Measurements from ENCODE around the gene KLHDC4. TPM values are rescaled to one million over a fixed set of nuclear protein-coding genes. Genes with fewer than 3 reads are reported as not detected.

Gene KLHDC4
- total and polyA plus RNA-seq, 8 donors = 25.5 to 119 (median 43.5) TPM

- H3K4me1 ChIP-seq = no peaks in the 10 kb centered on the region
- H3K9me3 ChIP-seq = no peaks in the 10 kb centered on the region
- DNase-seq = no peak
- H3K36me3 ChIP-seq = no peaks in the 10 kb centered on the region
- H3K4me3 ChIP-seq = no peak overlapping the region
- TF ChIP-seq CTCF (IDR thresholded peaks at IDR 0.05) (no peak), EP300 (IDR thresholded peaks at IDR 0.05) (no peak), POLR2AphosphoS5 (IDR thresholded peaks at IDR 0.05) (no peak), POLR2A (IDR thresholded peaks at IDR 0.05) (no peak)
- 80 to 89% (median 86%) methylated on average over 17 to 20 of the region's 20 CpGs for WGBS, 5 donors
- H3K27ac ChIP-seq = no peak overlapping the region
- intact Hi-C loops (cut with DNase I; ENCODE audit: low total_unique reads) = no loop called here
- peaks cover 0 to 31% (median 0%) of the 10 kb centered on the region in 3 donors for H3K27me3 ChIP-seq
Observed at GRCh38 chr16:87671715-87672270, 94.0 kb downstream of the KLHDC4 start.

GRCh38 chr16:87671221-87671620, 94.6 kb downstream of the KLHDC4 start:
- H3K27me3 ChIP-seq = peaks cover 0 to 36% (median 0%) of the 10 kb centered on the region in 3 donors
- H3K27ac ChIP-seq = no peak overlapping the region
- intact Hi-C loops (cut with DNase I; ENCODE audit: low total_unique reads) = no loop called here
- no peaks in the 10 kb centered on the region for H3K36me3 ChIP-seq
- no peaks in the 10 kb centered on the region for H3K9me3 ChIP-seq
- whole genome bisulfite sequencing, 5 donors = 77 to 88% (median 79%) methylated on average over 4 to 13 of the region's 13 CpGs
- H3K4me3 ChIP-seq = no peak overlapping the region
- no peaks in the 10 kb centered on the region for H3K4me1 ChIP-seq
- TF ChIP-seq POLR2AphosphoS5 (IDR thresholded peaks at IDR 0.05) (no peak), CTCF (IDR thresholded peaks at IDR 0.05) (no peak), POLR2A (IDR thresholded peaks at IDR 0.05) (no peak), EP300 (IDR thresholded peaks at IDR 0.05) (no peak)
- no peak for DNase-seq

DNA sequence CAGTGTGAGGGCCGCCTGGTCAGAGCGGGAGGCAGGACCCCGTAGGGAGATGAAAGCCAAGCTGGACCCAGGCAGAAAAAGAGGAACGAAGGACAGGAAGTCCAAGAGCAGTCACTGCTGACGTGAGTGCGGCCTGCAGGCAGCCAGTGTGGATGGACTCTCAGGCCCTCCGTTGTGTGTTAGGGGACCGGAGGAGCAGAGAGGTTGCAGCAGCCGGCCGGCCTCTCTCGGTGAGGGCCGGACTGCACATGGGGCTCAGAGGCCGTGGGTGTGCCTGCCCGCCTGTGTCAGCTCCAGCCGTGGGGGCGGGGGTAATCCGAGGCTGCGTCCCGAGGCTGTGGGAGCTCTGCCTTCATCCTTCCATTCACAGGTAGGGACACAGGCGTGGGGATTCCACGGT, 96.1 kb downstream of the KLHDC4 start:
- H3K4me1 ChIP-seq = no peaks in the 10 kb centered on the region
- 57 to 79% (median 76%) methylated on average over 6 to 21 of the region's 21 CpGs for WGBS, 5 donors
- no peak overlapping the region for H3K4me3 ChIP-seq
- intact Hi-C loops (cut with DNase I; ENCODE audit: low total_unique reads) = no loop called here
- H3K9me3 ChIP-seq = no peaks in the 10 kb centered on the region
- peaks cover 0 to 48% (median 0%) of the 10 kb centered on the region in 3 donors for H3K27me3 ChIP-seq
- no peak for DNase-seq
- no peaks in the 10 kb centered on the region for H3K36me3 ChIP-seq
- no peak for TF ChIP-seq POLR2AphosphoS5 (IDR thresholded peaks at IDR 0.05)
- TF ChIP-seq CTCF (IDR thresholded peaks at IDR 0.05) = no peak
- no peak for TF ChIP-seq POLR2A (IDR thresholded peaks at IDR 0.05)
- TF ChIP-seq EP300 (IDR thresholded peaks at IDR 0.05) = no peak
- no peak overlapping the region for H3K27ac ChIP-seq

DNA sequence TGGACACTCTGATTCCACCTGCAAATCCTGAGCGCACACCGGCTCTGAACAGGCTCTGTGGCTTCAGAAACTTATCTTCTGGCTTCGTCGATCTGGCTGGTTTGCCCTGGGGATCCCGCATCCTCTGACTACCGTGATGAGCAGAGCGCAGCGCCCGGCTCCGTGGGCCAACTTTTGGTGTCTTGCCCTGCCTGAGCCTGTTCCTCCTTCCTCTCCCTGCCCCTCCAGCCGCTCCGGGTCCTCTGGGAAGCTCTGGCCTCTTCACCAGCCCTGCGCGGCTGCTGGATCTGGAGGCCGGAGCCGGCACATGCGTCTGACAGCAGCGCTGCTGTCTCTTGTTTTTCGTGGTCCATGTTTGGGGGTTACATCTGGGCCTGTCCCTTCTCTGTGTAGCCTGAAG, 97.8 kb downstream of the KLHDC4 start:
- Histone ChIP-seq H3K9me3 (no peaks in the 10 kb centered on the region), H3K27me3 (peaks cover 0 to 53% (median 0%) of the 10 kb centered on the region in 3 donors), H3K4me1 (no peaks in the 10 kb centered on the region), H3K36me3 (no peaks in the 10 kb centered on the region), H3K27ac (no peak overlapping the region), H3K4me3 (no peak overlapping the region)
- intact Hi-C loops (cut with DNase I; ENCODE audit: low total_unique reads) = no loop called here
- DNase-seq = no peak
- TF ChIP-seq POLR2A (IDR thresholded peaks at IDR 0.05) = no peak
- TF ChIP-seq POLR2AphosphoS5 (IDR thresholded peaks at IDR 0.05) = no peak
- TF ChIP-seq CTCF (IDR thresholded peaks at IDR 0.05) = no peak
- WGBS, 5 donors = 90 to 92% (median 91%) methylated on average over 19 of the region's 19 CpGs
